Endothelial cell of umbilical vein (primary cell): Measurements from ENCODE around the gene APEH. TPM values are rescaled to one million over a fixed set of nuclear protein-coding genes. Genes with fewer than 3 reads are reported as not detected.

ENCODE experiments used
- BruUV-seq: library from RNA; stranded (reverse); fragments of 400-500 nt; replicated peaks from 2 replicates; lab custom pipeline; 2021; lab: Mats Ljungman, UMichigan
- CTCF ChIA-PET: fragments of 300-600, 350-600 bp; sonication (Branson Sonifier 250); formaldehyde crosslinking; loops from one replicate; lab custom pipeline; 2021; ENCODE audit warnings: antibody characterized with exemption, inconsistent platforms; lab: Charles Lee
- POLR2A ChIA-PET: fragments of 300-600, 350-600 bp; sonication (Branson Sonifier 250); formaldehyde crosslinking; loops from one replicate; lab custom pipeline; 2021; ENCODE audit warnings: antibody characterized with exemption, inconsistent platforms; lab: Charles Lee
- DNase-seq: peaks from one replicate; pipeline ENCODE4 v3.0.0-alpha.2; 2011; ENCODE audit warnings: low read depth, low spot score
- FAIRE-seq: peaks from 2 replicates; lab custom pipeline; 2011; peaks lifted over from hg19 to GRCh38; lab: Jason Lieb, UNC
- H2AFZ ChIP-seq: 2 replicates; pipeline ENCODE4 v1.6.0; 2012; ENCODE audit warnings: low read depth, low read length, control low read depth, inconsistent platforms
- H3K27ac ChIP-seq: 2 replicates; pipeline ENCODE4 v1.5.1; 2011; ENCODE audit warnings: low read depth, mild to moderate bottlenecking, control low read depth, low read length, moderate library complexity; ENCODE audit not compliant: insufficient read depth
- H3K27me3 ChIP-seq, 2 experiments: 2 replicates each; pipeline versions ENCODE4 v1.6.0 to v1.6.1; 2011; ENCODE audit warnings: low read length in 2 of 2, mixed read lengths in 1 of 2; ENCODE audit not compliant: control insufficient read depth in 2 of 2, insufficient read depth in 2 of 2
- H3K36me3 ChIP-seq, 2 experiments: 2 replicates in 1 of 2; 3 replicates in 1 of 2; pipeline ENCODE4 v1.5.1; 2011; ENCODE audit warnings: low read length in 2 of 2, mild to moderate bottlenecking in 1 of 2, moderate library complexity in 1 of 2; ENCODE audit not compliant: control insufficient read depth in 2 of 2, insufficient read depth in 2 of 2; ENCODE audit errors: extremely low read depth in 1 of 2
- H3K4me1 ChIP-seq: 3 replicates; pipeline ENCODE4 v1.5.1; 2011; ENCODE audit warnings: mild to moderate bottlenecking, low read length; ENCODE audit not compliant: control insufficient read depth, insufficient read depth; ENCODE audit errors: extremely low read depth
- H3K4me2 ChIP-seq: 2 replicates; pipeline ENCODE4 v1.6.1; 2011; ENCODE audit warnings: low read length, control low read depth, mixed read lengths; ENCODE audit not compliant: insufficient read depth
- H3K4me3 ChIP-seq, 3 experiments: fragments of 200-600 bp in 1 of 3; sonication (generic), shearing (Covaris generic) in 1 of 3; replicated peaks in 1 of 3; 2 replicates each; pipeline ENCODE4 v1.5.1; 2011 to 2016; ENCODE audit warnings: control low read depth in 3 of 3, low read length in 3 of 3, mild to moderate bottlenecking in 2 of 3, inconsistent platforms in 1 of 3, low read depth in 1 of 3, moderate library complexity in 1 of 3; ENCODE audit not compliant: insufficient read depth in 1 of 3
- H3K79me2 ChIP-seq: 2 replicates; pipeline ENCODE4 v1.6.0; 2012; ENCODE audit warnings: low read length, inconsistent platforms; ENCODE audit not compliant: control insufficient read depth, insufficient read depth
- H3K9ac ChIP-seq: replicated peaks from 2 replicates; pipeline ENCODE3; 2011; ENCODE audit warnings: low read length, control low read depth; ENCODE audit not compliant: insufficient read depth; ENCODE audit errors: extremely low read depth
- H3K9me1 ChIP-seq: replicated peaks from 3 replicates; pipeline ENCODE4 v1.6.0; 2011; ENCODE audit warnings: mild to moderate bottlenecking, low read length; ENCODE audit not compliant: control insufficient read depth, insufficient read depth; ENCODE audit errors: extremely low read depth
- H3K9me3 ChIP-seq: replicated peaks from 2 replicates; pipeline ENCODE4 v1.5.1; 2012; ENCODE audit warnings: low read length, inconsistent platforms; ENCODE audit not compliant: control insufficient read depth, insufficient read depth
- H4K20me1 ChIP-seq: replicated peaks from 2 replicates; pipeline ENCODE3; 2011; ENCODE audit warnings: mild to moderate bottlenecking, low read length; ENCODE audit not compliant: control insufficient read depth, insufficient read depth; ENCODE audit errors: extremely low read depth
- CTCF ChIP-seq, 2 donors: IDR thresholded peaks; 1 replicate in 1 of 2; 2 replicates in 1 of 2; pipeline ENCODE4 v1.5.1; 2011; ENCODE audit warnings: low read length in 2 of 2, mild to moderate bottlenecking in 2 of 2, moderate library complexity in 2 of 2, control low read depth in 1 of 2, inconsistent platforms in 1 of 2, low read depth in 1 of 2; ENCODE audit not compliant: insufficient read depth in 1 of 2; ENCODE audit errors: extremely low read depth in 1 of 2
- EZH2 ChIP-seq: IDR thresholded peaks from 2 replicates; pipeline ENCODE4 v1.6.1; 2012; ENCODE audit warnings: borderline replicate concordance, low read depth, mild to moderate bottlenecking, moderate library complexity, low read length, inconsistent platforms; ENCODE audit not compliant: severe bottlenecking
- FOS ChIP-seq: IDR thresholded peaks from 2 replicates; pipeline ENCODE4 v1.6.1; 2011; ENCODE audit warnings: mild to moderate bottlenecking, low read length, moderate library complexity, borderline replicate concordance; ENCODE audit not compliant: insufficient read depth
- GATA2 ChIP-seq: IDR thresholded peaks from 2 replicates; pipeline ENCODE4 v1.7.0; 2011; ENCODE audit warnings: low read depth, mild to moderate bottlenecking, moderate library complexity, mixed read lengths, low read length; ENCODE audit not compliant: insufficient read length, insufficient read depth
- JUN ChIP-seq: IDR thresholded peaks from 2 replicates; pipeline ENCODE4 v1.6.1; 2011; ENCODE audit warnings: borderline replicate concordance, low read depth; ENCODE audit not compliant: insufficient read length, insufficient read depth
- MYC ChIP-seq: IDR thresholded peaks from one replicate; pipeline ENCODE4 v1.6.1; 2011; ENCODE audit warnings: mild to moderate bottlenecking, low read depth, low read length
- POLR2A ChIP-seq: IDR thresholded peaks from 2 replicates; pipeline ENCODE4 v1.6.1; 2012; ENCODE audit warnings: low read depth, mild to moderate bottlenecking, control low read depth, low read length
- POLR2AphosphoS5 ChIP-seq: IDR thresholded peaks from 2 replicates; pipeline ENCODE4 v1.6.1; 2012; ENCODE audit warnings: low read depth, mild to moderate bottlenecking, control low read depth, low read length, moderate library complexity; ENCODE audit not compliant: insufficient read depth
- dilution Hi-C: fragments of 300-500 bp; cut with MboI; formaldehyde crosslinking; loops from one replicate; pipeline ENCODE4 v1.15.0; 2019; ENCODE audit warnings: low sequenced_read_pairs; ENCODE audit not compliant: extremely low pct_ligation_motif_present
- intact Hi-C: fragments of 100-400 bp; cut with micrococcal nuclease; formaldehyde crosslinking; loops from one replicate; pipeline ENCODE4 v1.10.0; 2022
- polyA plus RNA-seq, 4 experiments: library from polyadenylated mRNA; depleted of rRNA in 3 of 4; stranded (reverse) in 3 of 4; unstranded in 1 of 4; fragments of >200 nt; gene quantifications; 2 replicates each; pipeline versions ENCODE4 v1.2.1 to v1.2.3, GENCODE V29; 2011 to 2012; ENCODE audit warnings: missing spikeins in 1 of 4
- total RNA-seq: library from RNA; stranded (reverse); gene quantifications from 2 replicates; pipeline ENCODE4 v1.2.3, GENCODE V29; 2021
- TF ChIP-seq, protein P1 (sequence below): IDR thresholded peaks from 2 replicates; pipeline ENCODE4 v1.6.1; 2011; ENCODE audit not compliant: insufficient read depth, insufficient read length

The APEH gene
- total and polyA plus RNA-seq, 2 donors (not counting 3 experiments of a cell fraction or from before 2014, with no cell fraction given) = 68.2 to 74.3 TPM

DNA sequence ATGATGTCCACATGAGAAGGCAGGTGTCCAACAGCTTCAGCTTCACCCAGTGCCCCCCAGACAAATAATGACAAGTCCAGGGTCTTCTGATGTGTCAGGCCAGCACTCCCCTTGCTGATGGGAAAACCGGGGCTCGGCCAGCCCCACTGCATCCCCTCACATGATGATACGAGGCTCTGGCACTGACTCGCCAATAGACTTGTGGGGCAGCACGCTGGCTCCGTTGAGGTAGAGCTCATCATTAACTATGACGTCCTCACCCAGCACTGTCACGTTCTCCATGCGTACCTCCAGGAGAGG, 47.4 kb downstream of the APEH start:
- H3K9me1 ChIP-seq = no peaks in the 10 kb centered on the region
- peaks cover 19% of the 10 kb centered on the region for H3K4me1 ChIP-seq
- intact Hi-C loops = loop anchor here (10.0 kb wide), 1 partner anchor 363 kb away; the partner anchor contains the start of gene RBM5
- peaks cover 13% of the 10 kb centered on the region for H3K79me2 ChIP-seq
- H3K9me3 ChIP-seq = no peaks in the 10 kb centered on the region
- DNase-seq (no peak), FAIRE-seq (no peak)
- H3K4me2 ChIP-seq = no peak overlapping the region
- dilution Hi-C loops = no loop called here
- H2AFZ ChIP-seq = no peak overlapping the region
- ChIA-PET CTCF (interaction anchor here (1.0 kb wide), 1 partner anchor 118 kb away, joined by 3 read pairs; no protein-coding TSS in a partner anchor), POLR2A (no interaction called here)
- H3K27ac ChIP-seq = no peak overlapping the region
- H3K27me3 ChIP-seq = no peaks in the 10 kb centered on the region
- H4K20me1 ChIP-seq = no peaks in the 10 kb centered on the region
- peaks cover 3 to 28% of the 10 kb centered on the region in 2 experiments for H3K36me3 ChIP-seq
- TF ChIP-seq, protein P1, sequence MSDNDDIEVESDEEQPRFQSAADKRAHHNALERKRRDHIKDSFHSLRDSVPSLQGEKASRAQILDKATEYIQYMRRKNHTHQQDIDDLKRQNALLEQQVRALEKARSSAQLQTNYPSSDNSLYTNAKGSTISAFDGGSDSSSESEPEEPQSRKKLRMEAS = no peak
- TF ChIP-seq GATA2 (no peak), MYC (no peak), POLR2A (no peak), CTCF (IDR thresholded peaks at IDR 0.05; ENCODE audit: extremely low read depth in 1 of 2, insufficient read depth in 1 of 2, low read depth in 1 of 2, low read length in 2 of 2) (no peak), POLR2AphosphoS5 (no peak), FOS (no peak), JUN (no peak), EZH2 (no peak)
- H3K9ac ChIP-seq = no peak overlapping the region
- BruUV-seq = no TSS peak
- H3K4me3 ChIP-seq = no peak overlapping the region
